Fibroblast of skin of back (primary cell): ENCODE measurements around the gene ZBTB46.

Experiments used
- DNase-seq: peaks from one replicate; pipeline ENCODE4 v3.0.0-alpha.2; 2013

ZBTB46 gene

GRCh38 chr20:63703471-63703975 lies 127.5 kb downstream of the ZBTB46 start:
- no peak for DNase-seq

- no peak for DNase-seq
These were observed 128.2 kb downstream of the ZBTB46 start for GRCh38 chr20:63702751-63703470.

DNA sequence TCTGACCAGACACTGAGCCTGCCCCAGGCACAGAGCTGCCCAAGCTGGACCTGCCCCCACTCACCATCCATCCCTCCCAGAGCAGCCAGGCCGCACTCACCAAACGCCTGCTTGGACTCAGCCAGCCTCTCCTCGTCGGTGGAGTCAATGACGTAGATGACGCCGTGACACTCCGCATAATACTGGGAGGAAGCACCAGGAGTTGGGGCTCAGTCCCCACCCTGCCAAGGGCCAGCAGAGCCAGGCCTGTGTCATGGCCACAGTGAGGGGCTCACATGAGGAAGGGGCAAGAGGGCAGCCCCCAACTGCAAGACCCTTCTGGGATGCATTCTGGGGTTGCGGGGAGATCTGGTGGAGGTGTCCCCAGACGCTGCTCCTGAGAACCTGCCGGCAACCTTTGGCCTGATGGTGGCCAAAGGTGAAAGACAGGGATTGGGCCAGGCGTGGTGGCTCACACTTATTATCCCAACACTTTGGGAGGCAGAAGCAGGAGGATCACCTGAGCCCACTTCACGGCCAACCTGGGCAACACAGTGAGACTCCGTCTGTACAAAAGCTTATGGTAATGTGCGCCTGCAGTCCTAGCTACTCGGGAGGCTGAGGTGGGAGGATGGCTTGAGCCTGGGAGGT lies 128.9 kb downstream of the ZBTB46 start:
- DNase-seq, result no peak

- DNase-seq, result no peak
These were observed 129.6 kb downstream of the ZBTB46 start for GRCh38 chr20:63701329-63702035.

DNA sequence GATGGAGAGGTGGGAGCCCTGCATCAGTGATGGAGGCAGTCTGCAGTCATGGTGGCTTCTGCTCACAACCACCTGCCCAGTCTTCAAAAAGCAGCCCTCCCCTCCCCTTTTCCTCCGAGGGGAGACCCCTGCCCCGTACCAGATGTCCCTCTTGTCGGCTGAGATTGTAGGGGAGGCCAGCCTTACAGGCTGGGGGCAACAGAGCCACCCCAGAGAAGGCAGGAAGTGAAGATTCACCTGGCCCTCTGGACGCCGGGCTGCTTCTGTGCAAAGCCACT lies 130.1 kb downstream of the ZBTB46 start:
- DNase-seq, result no peak

DNA sequence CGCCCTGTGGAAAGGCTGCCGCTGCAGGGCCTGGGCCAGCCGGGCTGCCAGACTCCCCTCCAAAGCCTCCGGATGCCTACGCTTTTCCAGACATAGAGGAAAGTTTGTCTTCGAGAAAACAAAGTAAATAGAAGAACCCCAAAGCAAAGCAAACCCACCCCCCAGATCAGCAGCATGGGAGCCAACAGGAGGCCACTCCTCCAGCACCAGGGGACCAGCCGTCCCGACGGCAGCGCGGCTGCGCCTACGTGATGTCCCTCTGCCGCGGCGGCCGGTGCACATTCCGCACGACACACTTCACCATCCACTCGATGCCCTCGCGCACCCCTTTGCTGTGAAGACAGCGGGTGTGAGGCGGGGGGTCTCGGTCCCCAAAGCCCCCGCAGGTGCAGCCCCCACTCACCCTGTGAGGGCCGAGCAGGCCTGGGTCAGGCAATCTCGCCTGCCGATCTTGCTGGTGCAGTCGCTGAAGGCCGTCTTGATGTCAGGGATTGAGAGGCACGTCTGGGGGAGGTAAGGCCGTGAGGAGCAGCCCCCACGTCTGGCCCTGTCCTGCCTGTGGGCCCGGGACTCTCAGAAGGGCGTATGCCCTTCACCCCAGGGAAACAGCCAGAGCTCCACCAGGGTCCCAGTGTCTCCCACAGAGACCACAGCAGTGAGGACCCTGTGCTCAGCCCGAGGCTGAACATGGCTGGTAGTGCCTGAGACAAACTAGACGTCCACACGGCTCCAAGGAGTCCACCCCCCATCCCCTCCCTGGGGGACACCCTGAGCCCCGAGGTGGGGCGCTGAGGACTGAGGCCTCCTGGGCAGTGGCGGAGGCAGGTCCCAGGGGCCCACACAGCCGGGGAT lies 130.6 kb downstream of the ZBTB46 start:
- no peak for DNase-seq

GRCh38 chr20:63699466-63700198 lies 131.4 kb downstream of the ZBTB46 start:
- DNase-seq, result no peak

- DNase-seq, result peak; percentile 89
These were observed 132.2 kb downstream of the ZBTB46 start for GRCh38 chr20:63698739-63699465.

- DNase-seq, result no peak
These were observed 133.1 kb downstream of the ZBTB46 start for GRCh38 chr20:63697868-63698545.

DNA sequence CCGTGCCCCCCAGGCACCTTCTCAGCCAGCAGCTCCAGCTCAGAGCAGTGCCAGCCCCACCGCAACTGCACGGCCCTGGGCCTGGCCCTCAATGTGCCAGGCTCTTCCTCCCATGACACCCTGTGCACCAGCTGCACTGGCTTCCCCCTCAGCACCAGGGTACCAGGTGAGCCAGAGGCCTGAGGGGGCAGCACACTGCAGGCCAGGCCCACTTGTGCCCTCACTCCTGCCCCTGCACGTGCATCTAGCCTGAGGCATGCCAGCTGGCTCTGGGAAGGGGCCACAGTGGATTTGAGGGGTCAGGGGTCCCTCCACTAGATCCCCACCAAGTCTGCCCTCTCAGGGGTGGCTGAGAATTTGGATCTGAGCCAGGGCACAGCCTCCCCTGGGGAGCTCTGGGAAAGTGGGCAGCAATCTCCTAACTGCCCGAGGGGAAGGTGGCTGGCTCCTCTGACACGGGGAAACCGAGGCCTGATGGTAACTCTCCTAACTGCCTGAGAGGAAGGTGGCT lies 133.7 kb downstream of the ZBTB46 start:
- no peak for DNase-seq

DNA sequence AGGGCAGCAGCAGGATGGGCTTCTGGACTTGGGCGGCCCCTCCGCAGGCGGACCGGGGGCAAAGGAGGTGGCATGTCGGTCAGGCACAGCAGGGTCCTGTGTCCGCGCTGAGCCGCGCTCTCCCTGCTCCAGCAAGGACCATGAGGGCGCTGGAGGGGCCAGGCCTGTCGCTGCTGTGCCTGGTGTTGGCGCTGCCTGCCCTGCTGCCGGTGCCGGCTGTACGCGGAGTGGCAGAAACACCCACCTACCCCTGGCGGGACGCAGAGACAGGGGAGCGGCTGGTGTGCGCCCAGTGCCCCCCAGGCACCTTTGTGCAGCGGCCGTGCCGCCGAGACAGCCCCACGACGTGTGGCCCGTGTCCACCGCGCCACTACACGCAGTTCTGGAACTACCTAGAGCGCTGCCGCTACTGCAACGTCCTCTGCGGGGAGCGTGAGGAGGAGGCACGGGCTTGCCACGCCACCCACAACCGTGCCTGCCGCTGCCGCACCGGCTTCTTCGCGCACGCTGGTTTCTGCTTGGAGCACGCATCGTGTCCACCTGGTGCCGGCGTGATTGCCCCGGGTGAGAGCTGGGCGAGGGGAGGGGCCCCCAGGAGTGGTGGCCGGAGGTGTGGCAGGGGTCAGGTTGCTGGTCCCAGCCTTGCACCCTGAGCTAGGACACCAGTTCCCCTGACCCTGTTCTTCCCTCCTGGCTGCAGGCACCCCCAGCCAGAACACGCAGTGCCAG lies 134.3 kb downstream of the ZBTB46 start, which contains the start of gene TNFRSF6B:
Gene TNFRSF6B (plus strand): TSS at position 25 of the 729 bp plus-strand sequence. CDS start 116 bp downstream, at position 141.
- no peak for DNase-seq

DNA sequence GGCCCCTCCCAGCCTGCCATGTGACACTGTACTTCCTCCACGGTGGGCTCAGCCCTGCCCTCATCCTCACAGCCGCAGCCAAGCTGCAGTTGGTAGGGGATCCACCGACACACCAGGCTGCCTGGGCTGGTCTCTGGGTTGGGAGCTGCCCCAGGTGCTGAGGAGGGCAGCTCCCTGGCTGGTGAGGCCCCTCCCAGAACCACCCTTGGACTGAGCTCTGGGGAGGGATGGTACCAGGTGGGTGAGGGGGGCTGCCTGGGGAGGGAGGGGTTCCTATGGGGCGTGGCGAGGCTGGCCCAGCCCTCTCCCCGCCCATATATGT lies 134.8 kb downstream of the ZBTB46 start:
- no peak for DNase-seq

GRCh38 chr20:63695424-63696305 lies 135.4 kb downstream of the ZBTB46 start:
- DNase-seq, result no peak

DNA sequence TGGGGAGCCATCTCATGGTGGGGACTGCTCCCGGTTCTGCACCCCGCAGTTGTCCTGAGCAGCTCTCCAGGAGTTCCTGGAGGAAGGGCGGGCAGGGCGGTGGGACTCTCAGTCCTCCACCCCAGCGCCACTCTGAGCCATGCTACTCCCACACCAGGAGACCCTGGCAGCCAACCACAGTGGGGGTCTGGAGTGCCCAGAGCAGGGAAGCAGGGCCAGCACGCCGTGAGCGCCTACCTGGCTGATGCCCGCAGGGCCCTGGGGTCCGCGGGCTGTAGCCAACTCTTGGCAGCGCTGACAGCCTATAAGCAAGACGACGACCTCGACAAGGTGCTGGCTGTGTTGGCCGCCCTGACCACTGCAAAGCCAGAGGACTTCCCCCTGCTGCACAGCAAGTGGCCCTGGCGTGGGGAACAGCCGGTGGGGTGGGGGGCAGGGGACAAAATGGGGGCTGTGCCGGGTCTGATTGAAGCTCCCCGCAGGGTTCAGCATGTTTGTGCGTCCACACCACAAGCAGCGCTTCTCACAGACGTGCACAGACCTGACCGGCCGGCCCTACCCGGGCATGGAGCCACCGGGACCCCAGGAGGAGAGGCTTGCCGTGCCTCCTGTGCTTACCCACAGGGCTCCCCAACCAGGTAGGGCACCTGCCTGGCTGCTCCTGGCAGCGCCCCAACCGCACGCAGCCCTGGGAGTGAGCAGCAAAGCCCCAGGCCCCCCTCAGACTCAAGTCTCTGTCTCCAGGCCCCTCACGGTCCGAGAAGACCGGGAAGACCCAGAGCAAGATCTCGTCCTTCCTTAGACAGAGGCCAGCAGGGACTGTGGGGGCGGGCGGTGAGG lies 136.3 kb downstream of the ZBTB46 start:
- DNase-seq, result no peak

DNA sequence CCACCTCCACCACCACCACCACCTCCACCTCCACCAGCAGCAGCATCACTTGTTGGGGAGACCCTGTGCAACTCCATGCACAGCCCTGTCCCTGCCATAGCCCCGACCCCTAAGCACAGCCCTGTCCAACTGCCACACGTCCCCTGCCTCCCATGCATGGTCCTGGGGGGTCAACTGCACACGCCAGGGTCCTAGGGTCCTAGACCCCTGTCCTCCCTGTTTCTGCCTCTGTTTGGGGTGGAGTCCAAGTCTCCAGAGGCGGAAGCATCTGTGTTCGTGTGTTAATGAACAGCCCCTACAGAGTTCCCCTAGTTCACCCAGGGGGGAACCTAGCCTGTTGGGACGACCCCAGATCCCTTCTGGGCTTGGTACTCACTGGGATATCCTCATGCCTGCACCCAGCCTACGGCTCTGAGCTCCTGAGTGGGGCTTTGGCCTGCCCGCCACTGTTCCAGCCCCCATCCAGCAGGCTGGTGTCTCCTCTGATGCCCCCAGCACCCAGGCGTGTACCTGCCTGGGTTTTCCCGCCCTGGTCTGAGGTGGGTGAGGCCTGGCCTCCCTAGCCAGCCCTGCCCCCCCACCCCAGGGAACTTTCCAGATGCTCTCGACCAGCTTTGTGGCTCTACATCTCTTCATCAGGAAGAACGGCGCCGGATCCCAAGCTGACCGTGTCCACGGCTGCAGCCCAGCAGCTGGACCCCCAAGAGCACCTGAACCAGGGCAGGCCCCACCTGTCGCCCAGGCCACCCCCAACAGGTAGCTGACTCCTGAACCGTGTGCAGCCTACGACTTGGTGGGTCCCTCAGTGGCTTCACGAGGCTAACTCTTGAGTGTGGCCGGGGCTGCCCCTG lies 137.1 kb downstream of the ZBTB46 start:
- no peak for DNase-seq
